Endothelial cell of umbilical vein (primary cell): Measurements from ENCODE around the gene CYP27A1. TPM values are rescaled to one million over a fixed set of nuclear protein-coding genes. Genes with fewer than 3 reads are reported as not detected.

Source experiments
- BruUV-seq: library from RNA; stranded (reverse); fragments of 400-500 nt; replicated peaks from 2 replicates; lab custom pipeline; 2021; lab: Mats Ljungman, UMichigan
- CTCF ChIA-PET: fragments of 300-600, 350-600 bp; sonication (Branson Sonifier 250); formaldehyde crosslinking; loops from one replicate; lab custom pipeline; 2021; ENCODE audit warnings: antibody characterized with exemption, inconsistent platforms; lab: Charles Lee
- POLR2A ChIA-PET: fragments of 300-600, 350-600 bp; sonication (Branson Sonifier 250); formaldehyde crosslinking; loops from one replicate; lab custom pipeline; 2021; ENCODE audit warnings: antibody characterized with exemption, inconsistent platforms; lab: Charles Lee
- DNase-seq: peaks from one replicate; pipeline ENCODE4 v3.0.0-alpha.2; 2011; ENCODE audit warnings: low read depth, low spot score
- FAIRE-seq: peaks from 2 replicates; lab custom pipeline; 2011; peaks lifted over from hg19 to GRCh38; lab: Jason Lieb, UNC
- H2AFZ ChIP-seq: 2 replicates; pipeline ENCODE4 v1.6.0; 2012; ENCODE audit warnings: low read depth, low read length, control low read depth, inconsistent platforms
- H3K27ac ChIP-seq: 2 replicates; pipeline ENCODE4 v1.5.1; 2011; ENCODE audit warnings: low read depth, mild to moderate bottlenecking, control low read depth, low read length, moderate library complexity; ENCODE audit not compliant: insufficient read depth
- H3K27me3 ChIP-seq, 2 experiments: 2 replicates each; pipeline versions ENCODE4 v1.6.0 to v1.6.1; 2011; ENCODE audit warnings: low read length in 2 of 2, mixed read lengths in 1 of 2; ENCODE audit not compliant: control insufficient read depth in 2 of 2, insufficient read depth in 2 of 2
- H3K36me3 ChIP-seq, 2 experiments: 2 replicates in 1 of 2; 3 replicates in 1 of 2; pipeline ENCODE4 v1.5.1; 2011; ENCODE audit warnings: low read length in 2 of 2, mild to moderate bottlenecking in 1 of 2, moderate library complexity in 1 of 2; ENCODE audit not compliant: control insufficient read depth in 2 of 2, insufficient read depth in 2 of 2; ENCODE audit errors: extremely low read depth in 1 of 2
- H3K4me1 ChIP-seq: 3 replicates; pipeline ENCODE4 v1.5.1; 2011; ENCODE audit warnings: mild to moderate bottlenecking, low read length; ENCODE audit not compliant: control insufficient read depth, insufficient read depth; ENCODE audit errors: extremely low read depth
- H3K4me2 ChIP-seq: 2 replicates; pipeline ENCODE4 v1.6.1; 2011; ENCODE audit warnings: low read length, control low read depth, mixed read lengths; ENCODE audit not compliant: insufficient read depth
- H3K4me3 ChIP-seq, 3 experiments: fragments of 200-600 bp in 1 of 3; sonication (generic), shearing (Covaris generic) in 1 of 3; replicated peaks in 1 of 3; 2 replicates each; pipeline ENCODE4 v1.5.1; 2011 to 2016; ENCODE audit warnings: control low read depth in 3 of 3, low read length in 3 of 3, mild to moderate bottlenecking in 2 of 3, inconsistent platforms in 1 of 3, low read depth in 1 of 3, moderate library complexity in 1 of 3; ENCODE audit not compliant: insufficient read depth in 1 of 3
- H3K79me2 ChIP-seq: 2 replicates; pipeline ENCODE4 v1.6.0; 2012; ENCODE audit warnings: low read length, inconsistent platforms; ENCODE audit not compliant: control insufficient read depth, insufficient read depth
- H3K9ac ChIP-seq: replicated peaks from 2 replicates; pipeline ENCODE3; 2011; ENCODE audit warnings: low read length, control low read depth; ENCODE audit not compliant: insufficient read depth; ENCODE audit errors: extremely low read depth
- H3K9me1 ChIP-seq: replicated peaks from 3 replicates; pipeline ENCODE4 v1.6.0; 2011; ENCODE audit warnings: mild to moderate bottlenecking, low read length; ENCODE audit not compliant: control insufficient read depth, insufficient read depth; ENCODE audit errors: extremely low read depth
- H3K9me3 ChIP-seq: replicated peaks from 2 replicates; pipeline ENCODE4 v1.5.1; 2012; ENCODE audit warnings: low read length, inconsistent platforms; ENCODE audit not compliant: control insufficient read depth, insufficient read depth
- H4K20me1 ChIP-seq: replicated peaks from 2 replicates; pipeline ENCODE3; 2011; ENCODE audit warnings: mild to moderate bottlenecking, low read length; ENCODE audit not compliant: control insufficient read depth, insufficient read depth; ENCODE audit errors: extremely low read depth
- CTCF ChIP-seq, 2 donors: IDR thresholded peaks; 1 replicate in 1 of 2; 2 replicates in 1 of 2; pipeline ENCODE4 v1.5.1; 2011; ENCODE audit warnings: low read length in 2 of 2, mild to moderate bottlenecking in 2 of 2, moderate library complexity in 2 of 2, control low read depth in 1 of 2, inconsistent platforms in 1 of 2, low read depth in 1 of 2; ENCODE audit not compliant: insufficient read depth in 1 of 2; ENCODE audit errors: extremely low read depth in 1 of 2
- EZH2 ChIP-seq: IDR thresholded peaks from 2 replicates; pipeline ENCODE4 v1.6.1; 2012; ENCODE audit warnings: borderline replicate concordance, low read depth, mild to moderate bottlenecking, moderate library complexity, low read length, inconsistent platforms; ENCODE audit not compliant: severe bottlenecking
- FOS ChIP-seq: IDR thresholded peaks from 2 replicates; pipeline ENCODE4 v1.6.1; 2011; ENCODE audit warnings: mild to moderate bottlenecking, low read length, moderate library complexity, borderline replicate concordance; ENCODE audit not compliant: insufficient read depth
- GATA2 ChIP-seq: IDR thresholded peaks from 2 replicates; pipeline ENCODE4 v1.7.0; 2011; ENCODE audit warnings: low read depth, mild to moderate bottlenecking, moderate library complexity, mixed read lengths, low read length; ENCODE audit not compliant: insufficient read length, insufficient read depth
- JUN ChIP-seq: IDR thresholded peaks from 2 replicates; pipeline ENCODE4 v1.6.1; 2011; ENCODE audit warnings: borderline replicate concordance, low read depth; ENCODE audit not compliant: insufficient read length, insufficient read depth
- MAX ChIP-seq: IDR thresholded peaks from 2 replicates; pipeline ENCODE4 v1.6.1; 2011; ENCODE audit not compliant: insufficient read depth, insufficient read length
- MYC ChIP-seq: IDR thresholded peaks from one replicate; pipeline ENCODE4 v1.6.1; 2011; ENCODE audit warnings: mild to moderate bottlenecking, low read depth, low read length
- POLR2A ChIP-seq: IDR thresholded peaks from 2 replicates; pipeline ENCODE4 v1.6.1; 2012; ENCODE audit warnings: low read depth, mild to moderate bottlenecking, control low read depth, low read length
- POLR2AphosphoS5 ChIP-seq: IDR thresholded peaks from 2 replicates; pipeline ENCODE4 v1.6.1; 2012; ENCODE audit warnings: low read depth, mild to moderate bottlenecking, control low read depth, low read length, moderate library complexity; ENCODE audit not compliant: insufficient read depth
- dilution Hi-C: fragments of 300-500 bp; cut with MboI; formaldehyde crosslinking; loops from one replicate; pipeline ENCODE4 v1.15.0; 2019; ENCODE audit warnings: low sequenced_read_pairs; ENCODE audit not compliant: extremely low pct_ligation_motif_present
- intact Hi-C: fragments of 100-400 bp; cut with micrococcal nuclease; formaldehyde crosslinking; loops from one replicate; pipeline ENCODE4 v1.10.0; 2022
- polyA plus RNA-seq, 4 experiments: library from polyadenylated mRNA; depleted of rRNA in 3 of 4; stranded (reverse) in 3 of 4; unstranded in 1 of 4; fragments of >200 nt; gene quantifications; 2 replicates each; pipeline versions ENCODE4 v1.2.1 to v1.2.3, GENCODE V29; 2011 to 2012; ENCODE audit warnings: missing spikeins in 1 of 4
- total RNA-seq: library from RNA; stranded (reverse); gene quantifications from 2 replicates; pipeline ENCODE4 v1.2.3, GENCODE V29; 2021

CYP27A1 gene
- total and polyA plus RNA-seq, 2 donors (not counting 3 experiments of a cell fraction or from before 2014, with no cell fraction given) = 15.1 to 34.9 TPM

DNA sequence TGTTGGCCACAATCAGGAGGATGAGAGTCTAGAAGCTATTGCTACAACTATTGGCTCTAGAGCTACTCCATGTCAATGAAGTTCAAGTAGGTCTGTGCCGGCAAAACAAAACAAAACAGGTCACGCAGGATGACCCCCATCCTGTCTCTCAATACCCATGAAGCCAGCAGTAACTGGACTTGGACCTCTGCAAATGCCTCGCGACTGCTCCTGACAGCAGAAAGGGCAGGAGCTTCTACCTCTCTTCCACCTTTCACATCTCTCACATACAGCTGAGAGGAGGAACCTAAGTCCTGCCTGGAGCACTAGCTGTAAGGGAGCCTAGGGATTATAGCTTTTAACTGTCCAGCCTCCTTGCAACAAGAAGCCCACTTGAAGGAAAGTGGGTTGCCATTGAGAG lies 33.7 kb downstream of the CYP27A1 start:
- intact Hi-C loops (no loop called here), dilution Hi-C loops (no loop called here)
- Histone ChIP-seq H3K4me2 (no peak overlapping the region), H3K9ac (no peak overlapping the region), H2AFZ (no peak overlapping the region), H3K27me3 (peaks cover 0 to 2% of the 10 kb centered on the region in 2 experiments), H4K20me1 (no peaks in the 10 kb centered on the region), H3K36me3 (peaks cover 0 to 7% of the 10 kb centered on the region in 2 experiments), H3K9me1 (no peaks in the 10 kb centered on the region), H3K9me3 (no peaks in the 10 kb centered on the region), H3K4me1 (no peaks in the 10 kb centered on the region), H3K27ac (no peak overlapping the region), H3K4me3 (no peak overlapping the region), H3K79me2 (no peaks in the 10 kb centered on the region)
- ChIA-PET POLR2A (no interaction called here), CTCF (interaction anchor here (3.3 kb wide), 1 partner anchor 32 kb away, joined by 20 read pairs; no protein-coding TSS in a partner anchor)
- no TSS peak for BruUV-seq
- FAIRE-seq (no peak), DNase-seq (no peak)
- TF ChIP-seq JUN (no peak), FOS (no peak), GATA2 (no peak), CTCF (IDR thresholded peaks at IDR 0.05; ENCODE audit: extremely low read depth in 1 of 2, insufficient read depth in 1 of 2, low read depth in 1 of 2, low read length in 2 of 2) (no peak), EZH2 (no peak), MAX (no peak), POLR2AphosphoS5 (no peak), MYC (no peak), POLR2A (no peak)
